GM13977 (cell line): ENCODE data around the gene BBC3.
A peak's percentile ranks its signal among the peaks of the same experiment; 100 is the strongest.
"Not testable (repeated sequence)": the region's sequence is repeated elsewhere in the genome, so short reads cannot be mapped to it uniquely, and the experiment has no call there.

Experiments
- DNase-seq: peaks from one replicate; pipeline ENCODE4 v3.0.0; 2012; ENCODE audit warnings: low spot score
- CTCF ChIP-seq: IDR thresholded peaks from 2 replicates; pipeline ENCODE4 v1.5.1; 2012; ENCODE audit warnings: mild to moderate bottlenecking, control low read depth; ENCODE audit not compliant: insufficient read depth; ENCODE audit errors: extremely low read depth, missing control alignments
- in situ Hi-C: fragments of 300-500 bp; cut with MboI; formaldehyde crosslinking; loops from one replicate; pipeline ENCODE4 v1.12.0; 2022; ENCODE audit warnings: low sequenced_read_pairs, low pct_unique_long_range_greater_than_20kb, mixed read lengths, inconsistent platforms; ENCODE audit not compliant: unreplicated experiment

BBC3 gene

GRCh38 chr19:47230921-47231214, at the start of gene BBC3:
TSS of gene BBC3 (minus strand) at chr19:47231199. CDS start at chr19:47228431, 2,768 bp downstream.
- TF ChIP-seq CTCF: no peak
- no peak for DNase-seq
- in situ Hi-C loops: no loop called here

- no peak for DNase-seq
- in situ Hi-C loops: loop anchor here (25.0 kb wide), 1 partner anchor 407 kb away; no protein-coding TSS in a partner anchor
- peak; percentile 61 for TF ChIP-seq CTCF
These were observed 49.3 kb upstream of the BBC3 start for GRCh38 chr19:47280183-47280797.

DNA sequence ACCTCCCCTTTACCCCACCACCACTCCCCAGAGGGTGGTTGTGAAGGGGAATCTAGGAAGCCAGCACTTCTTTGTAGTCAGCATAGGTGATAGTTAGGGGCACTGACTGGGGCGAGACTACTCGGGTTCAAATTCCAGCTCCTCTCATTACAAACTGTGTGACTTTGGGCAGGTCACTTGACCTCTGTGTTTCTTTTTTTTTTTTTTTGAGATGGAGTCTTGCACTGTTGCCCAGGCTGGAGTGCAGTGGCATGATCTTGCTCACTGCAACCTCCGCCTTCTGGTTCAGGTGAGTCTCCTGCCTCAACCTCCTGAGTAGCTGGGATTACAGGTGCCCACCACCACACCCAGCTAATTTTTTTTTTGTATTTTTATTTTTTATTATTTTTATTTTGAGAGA, 45.5 kb upstream of the BBC3 start:
- in situ Hi-C loops: loop anchor here (25.0 kb wide), 1 partner anchor 411 kb away; no protein-coding TSS in a partner anchor
- not testable (repeated sequence) for DNase-seq

GRCh38 chr19:47275791-47276461, 44.9 kb upstream of the BBC3 start:
- no peak for TF ChIP-seq CTCF
- in situ Hi-C loops: loop anchor here (25.0 kb wide), 1 partner anchor 411 kb away; no protein-coding TSS in a partner anchor
- DNase-seq: no peak

DNA sequence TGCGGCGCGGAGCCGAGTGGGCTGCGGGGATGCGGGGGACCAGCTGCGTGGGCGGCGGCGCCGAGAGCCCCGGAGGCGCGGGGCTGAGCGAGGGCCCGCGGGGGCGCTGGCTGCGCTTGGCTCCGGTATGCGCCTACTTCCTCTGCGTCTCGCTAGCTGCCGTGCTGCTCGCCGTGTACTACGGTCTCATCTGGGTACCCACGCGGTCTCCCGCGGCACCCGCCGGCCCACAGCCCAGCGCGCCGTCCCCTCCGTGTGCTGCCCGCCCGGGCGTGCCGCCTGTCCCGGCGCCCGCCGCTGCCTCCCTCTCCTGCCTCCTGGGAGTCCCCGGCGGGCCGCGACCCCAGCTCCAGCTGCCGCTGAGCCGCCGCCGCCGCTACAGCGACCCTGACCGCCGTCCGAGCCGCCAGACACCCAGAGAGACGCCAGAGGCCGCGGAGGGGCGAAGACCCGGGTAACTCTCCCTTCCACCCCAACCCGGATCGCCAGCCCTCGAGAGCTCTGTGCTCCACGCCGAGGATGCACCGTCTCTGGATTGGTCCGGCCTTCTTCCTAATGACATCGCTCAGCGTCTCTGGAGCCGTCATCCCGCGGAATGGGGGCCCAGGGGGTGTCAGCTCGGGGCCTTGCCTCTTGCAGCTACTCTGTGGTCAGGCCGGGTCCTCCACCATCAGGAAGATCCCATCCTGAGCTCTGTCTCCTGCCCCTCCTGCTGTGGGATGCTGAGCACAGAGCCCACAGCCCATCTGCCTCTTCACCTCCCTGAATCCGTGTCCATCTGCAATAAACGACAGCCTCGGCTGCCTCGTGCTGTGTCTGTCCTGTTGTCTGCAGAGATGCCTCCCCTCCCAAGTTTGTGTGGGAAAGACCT, 44.1 kb upstream of the BBC3 start:
- no peak for DNase-seq
- no peak for TF ChIP-seq CTCF
- in situ Hi-C loops: loop anchor here (25.0 kb wide), 1 partner anchor 412 kb away; no protein-coding TSS in a partner anchor

GRCh38 chr19:47274071-47274890, 43.3 kb upstream of the BBC3 start, which contains the start of gene INAFM1:
TSS of gene INAFM1 (plus strand) at chr19:47274885. CDS start at chr19:47274920, 35 bp downstream.
- in situ Hi-C loops: no loop called here
- peak; percentile 98 for DNase-seq

More at GRCh38 chr19:47274071-47274890, 43.3 kb upstream of the BBC3 start, which contains the start of gene INAFM1:
- TF ChIP-seq CTCF: no peak
